ENCODE results near the gene LRP6. TPM values are rescaled to one million over a fixed set of nuclear protein-coding genes. Genes with fewer than 3 reads are reported as not detected.
"Not testable (repeated sequence)": the region's sequence is repeated elsewhere in the genome, so short reads cannot be mapped to it uniquely, and the experiment has no call there.

The LRP6 gene
- total RNA-seq, 1 experiment from 2014 or later = 72.8 TPM

GRCh38 chr12:12315838-12316237 lies 49.0 kb upstream of the LRP6 start:
- H3K27me3 Mint-ChIP-seq (ENCODE audit: low read depth) = no peaks in the 10 kb centered on the region
- H3K27ac Mint-ChIP-seq = no peak overlapping the region
- H3K4me1 Mint-ChIP-seq = peaks cover 13% of the 10 kb centered on the region
- TF ChIP-seq TEAD4 (CRISPR knock-in tag; IDR thresholded peaks at IDR 0.05) = no peak
- TF ChIP-seq PRRX2 (CRISPR knock-in tag; IDR thresholded peaks at IDR 0.05) = no peak
- TF ChIP-seq KAT7 (CRISPR knock-in tag; IDR thresholded peaks at IDR 0.05; ENCODE audit: borderline replicate concordance) = no peak
- no peak for TF ChIP-seq GABPB1 (CRISPR knock-in tag; IDR thresholded peaks at IDR 0.05)
- TF ChIP-seq CDX4 (CRISPR knock-in tag; IDR thresholded peaks at IDR 0.05; ENCODE audit: borderline replicate concordance) = no peak
- TF ChIP-seq TP53 (CRISPR knock-in tag; IDR thresholded peaks at IDR 0.05) = no peak
- no peak for TF ChIP-seq SMAD3 (CRISPR knock-in tag; IDR thresholded peaks at IDR 0.05; ENCODE audit: borderline replicate concordance)
- TF ChIP-seq, protein P1, sequence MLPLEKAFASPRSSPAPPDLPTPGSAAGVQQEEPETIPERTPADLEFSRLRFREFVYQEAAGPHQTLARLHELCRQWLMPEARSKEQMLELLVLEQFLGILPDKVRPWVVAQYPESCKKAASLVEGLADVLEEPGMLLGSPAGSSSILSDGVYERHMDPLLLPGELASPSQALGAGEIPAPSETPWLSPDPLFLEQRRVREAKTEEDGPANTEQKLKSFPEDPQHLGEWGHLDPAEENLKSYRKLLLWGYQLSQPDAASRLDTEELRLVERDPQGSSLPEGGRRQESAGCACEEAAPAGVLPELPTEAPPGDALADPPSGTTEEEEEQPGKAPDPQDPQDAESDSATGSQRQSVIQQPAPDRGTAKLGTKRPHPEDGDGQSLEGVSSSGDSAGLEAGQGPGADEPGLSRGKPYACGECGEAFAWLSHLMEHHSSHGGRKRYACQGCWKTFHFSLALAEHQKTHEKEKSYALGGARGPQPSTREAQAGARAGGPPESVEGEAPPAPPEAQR (CRISPR knock-in tag; IDR thresholded peaks at IDR 0.05) = no peak
- TF ChIP-seq, protein P2, sequence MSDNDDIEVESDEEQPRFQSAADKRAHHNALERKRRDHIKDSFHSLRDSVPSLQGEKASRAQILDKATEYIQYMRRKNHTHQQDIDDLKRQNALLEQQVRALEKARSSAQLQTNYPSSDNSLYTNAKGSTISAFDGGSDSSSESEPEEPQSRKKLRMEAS (CRISPR knock-in tag; IDR thresholded peaks at IDR 0.05) = no peak
- no peak for TF ChIP-seq ZNF121 (CRISPR knock-in tag; IDR thresholded peaks at IDR 0.05)
- TF ChIP-seq RORB (CRISPR knock-in tag; IDR thresholded peaks at IDR 0.05) = no peak
- no peak for TF ChIP-seq FOXK1 (CRISPR knock-in tag; IDR thresholded peaks at IDR 0.05)
- TF ChIP-seq CREM (CRISPR knock-in tag; IDR thresholded peaks at IDR 0.05) = no peak
- TF ChIP-seq ZNF219 (CRISPR knock-in tag; IDR thresholded peaks at IDR 0.05; ENCODE audit: borderline replicate concordance) = no peak
- TF ChIP-seq, protein P3, sequence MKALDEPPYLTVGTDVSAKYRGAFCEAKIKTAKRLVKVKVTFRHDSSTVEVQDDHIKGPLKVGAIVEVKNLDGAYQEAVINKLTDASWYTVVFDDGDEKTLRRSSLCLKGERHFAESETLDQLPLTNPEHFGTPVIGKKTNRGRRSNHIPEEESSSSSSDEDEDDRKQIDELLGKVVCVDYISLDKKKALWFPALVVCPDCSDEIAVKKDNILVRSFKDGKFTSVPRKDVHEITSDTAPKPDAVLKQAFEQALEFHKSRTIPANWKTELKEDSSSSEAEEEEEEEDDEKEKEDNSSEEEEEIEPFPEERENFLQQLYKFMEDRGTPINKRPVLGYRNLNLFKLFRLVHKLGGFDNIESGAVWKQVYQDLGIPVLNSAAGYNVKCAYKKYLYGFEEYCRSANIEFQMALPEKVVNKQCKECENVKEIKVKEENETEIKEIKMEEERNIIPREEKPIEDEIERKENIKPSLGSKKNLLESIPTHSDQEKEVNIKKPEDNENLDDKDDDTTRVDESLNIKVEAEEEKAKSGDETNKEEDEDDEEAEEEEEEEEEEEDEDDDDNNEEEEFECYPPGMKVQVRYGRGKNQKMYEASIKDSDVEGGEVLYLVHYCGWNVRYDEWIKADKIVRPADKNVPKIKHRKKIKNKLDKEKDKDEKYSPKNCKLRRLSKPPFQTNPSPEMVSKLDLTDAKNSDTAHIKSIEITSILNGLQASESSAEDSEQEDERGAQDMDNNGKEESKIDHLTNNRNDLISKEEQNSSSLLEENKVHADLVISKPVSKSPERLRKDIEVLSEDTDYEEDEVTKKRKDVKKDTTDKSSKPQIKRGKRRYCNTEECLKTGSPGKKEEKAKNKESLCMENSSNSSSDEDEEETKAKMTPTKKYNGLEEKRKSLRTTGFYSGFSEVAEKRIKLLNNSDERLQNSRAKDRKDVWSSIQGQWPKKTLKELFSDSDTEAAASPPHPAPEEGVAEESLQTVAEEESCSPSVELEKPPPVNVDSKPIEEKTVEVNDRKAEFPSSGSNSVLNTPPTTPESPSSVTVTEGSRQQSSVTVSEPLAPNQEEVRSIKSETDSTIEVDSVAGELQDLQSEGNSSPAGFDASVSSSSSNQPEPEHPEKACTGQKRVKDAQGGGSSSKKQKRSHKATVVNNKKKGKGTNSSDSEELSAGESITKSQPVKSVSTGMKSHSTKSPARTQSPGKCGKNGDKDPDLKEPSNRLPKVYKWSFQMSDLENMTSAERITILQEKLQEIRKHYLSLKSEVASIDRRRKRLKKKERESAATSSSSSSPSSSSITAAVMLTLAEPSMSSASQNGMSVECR (CRISPR knock-in tag; IDR thresholded peaks at IDR 0.05; ENCODE audit: borderline replicate concordance) = no peak
- no peak for TF ChIP-seq NR2C2 (CRISPR knock-in tag; IDR thresholded peaks at IDR 0.05)
- TF ChIP-seq, protein P4, sequence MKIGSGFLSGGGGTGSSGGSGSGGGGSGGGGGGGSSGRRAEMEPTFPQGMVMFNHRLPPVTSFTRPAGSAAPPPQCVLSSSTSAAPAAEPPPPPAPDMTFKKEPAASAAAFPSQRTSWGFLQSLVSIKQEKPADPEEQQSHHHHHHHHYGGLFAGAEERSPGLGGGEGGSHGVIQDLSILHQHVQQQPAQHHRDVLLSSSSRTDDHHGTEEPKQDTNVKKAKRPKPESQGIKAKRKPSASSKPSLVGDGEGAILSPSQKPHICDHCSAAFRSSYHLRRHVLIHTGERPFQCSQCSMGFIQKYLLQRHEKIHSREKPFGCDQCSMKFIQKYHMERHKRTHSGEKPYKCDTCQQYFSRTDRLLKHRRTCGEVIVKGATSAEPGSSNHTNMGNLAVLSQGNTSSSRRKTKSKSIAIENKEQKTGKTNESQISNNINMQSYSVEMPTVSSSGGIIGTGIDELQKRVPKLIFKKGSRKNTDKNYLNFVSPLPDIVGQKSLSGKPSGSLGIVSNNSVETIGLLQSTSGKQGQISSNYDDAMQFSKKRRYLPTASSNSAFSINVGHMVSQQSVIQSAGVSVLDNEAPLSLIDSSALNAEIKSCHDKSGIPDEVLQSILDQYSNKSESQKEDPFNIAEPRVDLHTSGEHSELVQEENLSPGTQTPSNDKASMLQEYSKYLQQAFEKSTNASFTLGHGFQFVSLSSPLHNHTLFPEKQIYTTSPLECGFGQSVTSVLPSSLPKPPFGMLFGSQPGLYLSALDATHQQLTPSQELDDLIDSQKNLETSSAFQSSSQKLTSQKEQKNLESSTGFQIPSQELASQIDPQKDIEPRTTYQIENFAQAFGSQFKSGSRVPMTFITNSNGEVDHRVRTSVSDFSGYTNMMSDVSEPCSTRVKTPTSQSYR (CRISPR knock-in tag; IDR thresholded peaks at IDR 0.05) = no peak
- no peak for TF ChIP-seq ZNF138 (CRISPR knock-in tag; conservative IDR thresholded peaks at IDR 0.05)
- no peak for ATAC-seq
- H3K9me3 Mint-ChIP-seq = no peaks in the 10 kb centered on the region
- POLR2A ChIA-PET = no interaction called here
- CTCF ChIA-PET = no interaction called here
- no peak for DNase-seq (ENCODE audit: low spot score)
- H3K36me3 Mint-ChIP-seq = no peaks in the 10 kb centered on the region
- H3K4me3 Mint-ChIP-seq = no peak overlapping the region

- H3K9me3 Mint-ChIP-seq; H3K4me3 Mint-ChIP-seq; H3K36me3 Mint-ChIP-seq; H3K27ac Mint-ChIP-seq; POLR2A ChIA-PET; DNase-seq (ENCODE audit: low spot score); H3K4me1 Mint-ChIP-seq; H3K27me3 Mint-ChIP-seq (ENCODE audit: low read depth); ATAC-seq: not testable (repeated sequence)
- CTCF ChIA-PET = interaction anchor here (0.7 kb wide), 1 partner anchor 394 kb away, joined by 3 read pairs; no protein-coding TSS in a partner anchor
Measured at GRCh38 chr12:12310695-12311094, 43.9 kb upstream of the LRP6 start.

All from WTC11 (cell line).